Thoracic aorta (tissue), 2 donors: Measurements from ENCODE around the gene VPS45. TPM values are rescaled to one million over a fixed set of nuclear protein-coding genes. Genes with fewer than 3 reads are reported as not detected.
"Not testable (repeated sequence)": the region's sequence is repeated elsewhere in the genome, so short reads cannot be mapped to it uniquely, and the experiment has no call there.

Experiments
- ATAC-seq: fragments of 150-250 bp; one replicate; pipeline ENCODE4 v1.8.0; 2017; ENCODE audit warnings: low read depth; ENCODE audit not compliant: insufficient number of reproducible peaks, low FRiP score
- DNase-seq: peaks from one replicate; pipeline ENCODE4 v3.0.0-alpha.2; 2020; ENCODE audit warnings: low spot score
- H3K27ac ChIP-seq, 2 donors: fragments of 200-600 bp; sonication (generic); 1 replicate in 1 of 2; 2 replicates in 1 of 2; pipeline ENCODE4 v1.5.1; 2016; ENCODE audit warnings: mild to moderate bottlenecking in 2 of 2, moderate library complexity in 2 of 2
- H3K27me3 ChIP-seq: fragments of 200-600 bp; sonication (generic); replicated peaks from 2 replicates; pipeline ENCODE4 v1.6.0; 2016; ENCODE audit warnings: mild to moderate bottlenecking; ENCODE audit not compliant: insufficient read depth
- H3K36me3 ChIP-seq: fragments of 200-600 bp; sonication (generic); one replicate; pipeline ENCODE4 v1.5.1; 2016
- H3K4me1 ChIP-seq, 2 donors: fragments of 200-600 bp; sonication (generic); 1 replicate in 1 of 2; 2 replicates in 1 of 2; pipeline versions ENCODE4 v1.5.1 to v1.6.0; 2016; ENCODE audit warnings: low read depth in 2 of 2, mild to moderate bottlenecking in 1 of 2; ENCODE audit not compliant: control insufficient read depth in 1 of 2
- H3K4me3 ChIP-seq: fragments of 200-600 bp; sonication (generic); 2 replicates; pipeline ENCODE4 v1.5.1; 2016; ENCODE audit warnings: mild to moderate bottlenecking
- H3K9me3 ChIP-seq: fragments of 200-600 bp; sonication (generic); 2 replicates; pipeline ENCODE4 v1.5.1; 2016
- CTCF ChIP-seq: fragments of 200-600 bp; sonication (generic); IDR thresholded peaks from one replicate; pipeline ENCODE4 v1.5.1; 2019; ENCODE audit warnings: antibody characterized with exemption
- total RNA-seq, 2 donors: library from RNA; depleted of rRNA; stranded (reverse); fragments of >200 nt; gene quantifications; one replicate each; pipeline versions ENCODE4 v1.1.0 to v1.2.3, GENCODE V29; 2016

The VPS45 gene
- total RNA-seq, 2 donors from 2014 or later, result 46.2 to 68.9 TPM

DNA sequence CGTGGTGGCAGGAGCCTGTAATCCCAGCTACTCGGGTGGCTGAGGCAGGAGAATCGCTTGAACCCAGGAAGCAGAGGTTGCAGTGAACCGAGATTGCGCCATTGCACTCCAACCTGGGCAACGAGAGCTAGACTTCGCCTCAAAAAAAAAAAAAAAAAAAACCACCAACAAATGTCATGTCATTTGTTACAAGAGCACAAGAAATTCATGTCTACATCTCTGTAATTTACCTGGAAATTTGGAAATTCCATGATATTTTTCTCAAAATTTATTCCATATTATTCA is 16.5 kb upstream of the VPS45 start:
- Histone ChIP-seq H3K27ac (no peak overlapping the region), H3K4me1 (peaks cover 0 to 14% of the 10 kb centered on the region in 2 donors), H3K9me3 (no peaks in the 10 kb centered on the region), H3K27me3 (no peaks in the 10 kb centered on the region), H3K36me3 (no peaks in the 10 kb centered on the region), H3K4me3 (no peak overlapping the region)
- ATAC-seq (no peak), DNase-seq (no peak)
- no peak for TF ChIP-seq CTCF

- H3K9me3 ChIP-seq, DNase-seq, H3K4me3 ChIP-seq, H3K27me3 ChIP-seq, H3K36me3 ChIP-seq, ATAC-seq, H3K27ac ChIP-seq: not testable (repeated sequence)
- H3K4me1 ChIP-seq, result peaks cover 0 to 14% of the 10 kb centered on the region in 2 donors
Measured at GRCh38 chr1:150051905-150052412, 15.6 kb upstream of the VPS45 start.

DNA sequence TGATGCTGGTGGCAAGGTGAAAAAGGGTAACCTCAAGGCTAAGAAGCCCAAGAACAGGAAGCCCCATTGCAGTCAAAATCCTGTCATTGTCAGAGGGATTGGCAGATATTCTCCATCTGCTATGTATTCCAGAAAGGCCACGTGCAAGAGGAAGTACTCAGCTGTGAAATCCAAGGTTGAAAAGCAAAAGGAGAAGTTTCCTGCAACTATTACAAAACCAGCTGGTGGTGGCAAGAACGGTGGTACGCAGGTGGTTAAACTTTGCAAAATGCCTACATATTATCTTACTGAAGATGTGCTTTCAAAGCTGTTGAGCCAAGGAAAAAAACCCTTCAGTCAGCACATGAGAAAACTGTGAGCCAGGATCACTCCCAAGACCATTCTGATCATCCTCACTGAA is 13.7 kb upstream of the VPS45 start:
- no peaks in the 10 kb centered on the region for H3K27me3 ChIP-seq
- no peak for DNase-seq
- H3K4me1 ChIP-seq, result peaks cover 0 to 14% of the 10 kb centered on the region in 2 donors

GRCh38 chr1:150055507-150055906 is 12.1 kb upstream of the VPS45 start:
- H3K27ac ChIP-seq, H3K27me3 ChIP-seq, H3K9me3 ChIP-seq, ATAC-seq, H3K4me3 ChIP-seq, H3K36me3 ChIP-seq, DNase-seq: not testable (repeated sequence)
- peaks cover 0 to 12% of the 10 kb centered on the region in 2 donors for H3K4me1 ChIP-seq

More for the DNA sequence above, 13.7 kb upstream of the VPS45 start:
- Histone ChIP-seq H3K36me3 (no peaks in the 10 kb centered on the region), H3K9me3 (no peaks in the 10 kb centered on the region), H3K27ac (no peak overlapping the region), H3K4me3 (no peak overlapping the region)
- ATAC-seq, result no peak
- TF ChIP-seq CTCF, result no peak

- no peaks in the 10 kb centered on the region for H3K36me3 ChIP-seq
- H3K27ac ChIP-seq, result no peak overlapping the region
- no peaks in the 10 kb centered on the region for H3K9me3 ChIP-seq
- no peak for TF ChIP-seq CTCF
- peaks cover 3 to 11% of the 10 kb centered on the region in 2 donors for H3K4me1 ChIP-seq
- H3K4me3 ChIP-seq, result no peak overlapping the region
- H3K27me3 ChIP-seq, result no peaks in the 10 kb centered on the region
- ATAC-seq, result no peak
- no peak for DNase-seq
Measured at GRCh38 chr1:150056407-150056806, 11.2 kb upstream of the VPS45 start.

DNA sequence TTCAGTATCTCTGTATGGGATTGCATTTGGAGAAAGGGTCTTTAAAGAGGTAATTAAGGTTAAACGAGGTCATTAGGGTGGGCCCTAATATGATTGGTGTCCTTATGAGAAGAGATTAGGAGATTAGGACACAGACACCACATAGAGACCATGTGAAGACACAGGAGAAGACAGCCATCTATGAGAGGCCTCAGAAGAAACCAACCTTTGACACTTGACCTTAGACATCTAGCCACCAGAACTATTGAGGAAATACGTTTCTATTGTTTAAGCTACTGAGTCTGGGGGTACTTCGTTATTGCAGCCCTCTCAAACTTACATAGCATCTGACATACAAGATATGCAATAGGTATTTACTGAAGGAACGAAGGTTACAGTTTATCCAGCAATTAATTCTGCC is 7.3 kb upstream of the VPS45 start:
- no peaks in the 10 kb centered on the region for H3K27me3 ChIP-seq
- H3K4me3 ChIP-seq, result no peak overlapping the region
- no peaks in the 10 kb centered on the region for H3K36me3 ChIP-seq
- no peak overlapping the region for H3K27ac ChIP-seq
- peaks cover 13 to 27% of the 10 kb centered on the region in 2 donors for H3K4me1 ChIP-seq
- H3K9me3 ChIP-seq, result no peaks in the 10 kb centered on the region
- DNase-seq (no peak), ATAC-seq (no peak)
- no peak for TF ChIP-seq CTCF
